ENCODE data around the gene XYLT1.

XYLT1 gene

GRCh38 chr16:17437127-17437720 lies 33.5 kb downstream of the XYLT1 start:
- no peaks in the 10 kb centered on the region for H3K79me2 ChIP-seq (ENCODE audit: low read length)
- TF ChIP-seq EZH2phosphoT487 (IDR thresholded peaks at IDR 0.05; ENCODE audit: low read depth): no peak
- H3K27me3 ChIP-seq (ENCODE audit: low read depth, low read length): no peaks in the 10 kb centered on the region
- H3K4me1 ChIP-seq (ENCODE audit: low read length): peaks cover 7% of the 10 kb centered on the region; the same call in 1 of the 2 replicates
- no peak overlapping the region for H2AFZ ChIP-seq (ENCODE audit: low read depth, low read length)
- H3K27ac ChIP-seq (ENCODE audit: low read length): no peak overlapping the region
- H4K20me1 ChIP-seq (ENCODE audit: insufficient read depth, low read length): 0 out of 2 replicates have a peak, but pooled peaks cover 3% of the 10 kb centered on the region
- H3K4me2 ChIP-seq (ENCODE audit: low read length): no peak overlapping the region
- no peak overlapping the region for H3K4me3 ChIP-seq (ENCODE audit: low read length)
- no peaks in the 10 kb centered on the region for H3K36me3 ChIP-seq (replicated peaks; ENCODE audit: low read depth, low read length)
- no peak overlapping the region for H3K9ac ChIP-seq (ENCODE audit: low read length)
- no peaks in the 10 kb centered on the region for H3K9me3 ChIP-seq (ENCODE audit: insufficient read depth, low read length)

- Histone ChIP-seq H3K9ac (ENCODE audit: low read length) (no peak overlapping the region), H3K36me3 (replicated peaks; ENCODE audit: low read depth, low read length) (no peaks in the 10 kb centered on the region), H4K20me1 (ENCODE audit: insufficient read depth, low read length) (0 out of 2 replicates have a peak, but pooled peaks cover 3% of the 10 kb centered on the region), H3K27me3 (ENCODE audit: low read depth, low read length) (no peaks in the 10 kb centered on the region), H3K4me3 (ENCODE audit: low read length) (no peak overlapping the region), H3K4me1 (ENCODE audit: low read length) (peaks cover 7% of the 10 kb centered on the region; the same call in 1 of the 2 replicates), H3K79me2 (ENCODE audit: low read length) (no peaks in the 10 kb centered on the region), H3K4me2 (ENCODE audit: low read length) (no peak overlapping the region), H2AFZ (ENCODE audit: low read depth, low read length) (no peak overlapping the region), H3K27ac (ENCODE audit: low read length) (no peak overlapping the region), H3K9me3 (ENCODE audit: insufficient read depth, low read length) (no peaks in the 10 kb centered on the region)
- TF ChIP-seq CTCF (IDR thresholded peaks at IDR 0.05; ENCODE audit: low read depth, low read length): no peak
- TF ChIP-seq EZH2phosphoT487 (IDR thresholded peaks at IDR 0.05; ENCODE audit: low read depth): no peak
These were observed 35.4 kb downstream of the XYLT1 start for GRCh38 chr16:17435318-17435717.

- TF ChIP-seq EZH2phosphoT487 (IDR thresholded peaks at IDR 0.05; ENCODE audit: low read depth) (no peak), CTCF (IDR thresholded peaks at IDR 0.05; ENCODE audit: low read depth, low read length) (no peak)
- Histone ChIP-seq H3K4me1 (ENCODE audit: low read length) (no peaks in the 10 kb centered on the region), H3K4me2 (ENCODE audit: low read length) (no peak overlapping the region), H3K4me3 (ENCODE audit: low read length) (no peak overlapping the region), H3K27ac (ENCODE audit: low read length) (no peak overlapping the region), H2AFZ (ENCODE audit: low read depth, low read length) (no peak overlapping the region), H3K27me3 (ENCODE audit: low read depth, low read length) (no peaks in the 10 kb centered on the region), H4K20me1 (ENCODE audit: insufficient read depth, low read length) (0 out of 2 replicates have a peak, but pooled peaks cover 3% of the 10 kb centered on the region), H3K9ac (ENCODE audit: low read length) (no peak overlapping the region), H3K36me3 (replicated peaks; ENCODE audit: low read depth, low read length) (no peaks in the 10 kb centered on the region), H3K9me3 (ENCODE audit: insufficient read depth, low read length) (no peaks in the 10 kb centered on the region), H3K79me2 (ENCODE audit: low read length) (no peaks in the 10 kb centered on the region)
These were observed 36.9 kb downstream of the XYLT1 start for GRCh38 chr16:17433577-17434451.

GRCh38 chr16:17432901-17433576 lies 37.7 kb downstream of the XYLT1 start:
- Histone ChIP-seq H3K4me3 (ENCODE audit: low read length) (no peak overlapping the region), H3K9ac (ENCODE audit: low read length) (no peak overlapping the region), H2AFZ (ENCODE audit: low read depth, low read length) (no peak overlapping the region), H3K79me2 (ENCODE audit: low read length) (no peaks in the 10 kb centered on the region), H3K27me3 (ENCODE audit: low read depth, low read length) (no peaks in the 10 kb centered on the region), H3K36me3 (replicated peaks; ENCODE audit: low read depth, low read length) (no peaks in the 10 kb centered on the region), H3K27ac (ENCODE audit: low read length) (no peak overlapping the region), H3K4me2 (ENCODE audit: low read length) (no peak overlapping the region), H3K4me1 (ENCODE audit: low read length) (no peaks in the 10 kb centered on the region), H3K9me3 (ENCODE audit: insufficient read depth, low read length) (no peaks in the 10 kb centered on the region), H4K20me1 (ENCODE audit: insufficient read depth, low read length) (0 out of 2 replicates have a peak, but pooled peaks cover 3% of the 10 kb centered on the region)
- TF ChIP-seq EZH2phosphoT487 (IDR thresholded peaks at IDR 0.05; ENCODE audit: low read depth) (no peak), CTCF (IDR thresholded peaks at IDR 0.05; ENCODE audit: low read depth, low read length) (no peak)

Data from OCI-LY3 (cell line).